Neural crest cell (in vitro differentiated cells): ENCODE data around the gene GNAQ. TPM values are rescaled to one million over a fixed set of nuclear protein-coding genes. Genes with fewer than 3 reads are reported as not detected.

Experiments
- DNase-seq: peaks from one replicate; pipeline ENCODE4 v3.0.0; 2021; ENCODE audit warnings: low read depth, mixed read lengths, low spot score
- H3K27ac Mint-ChIP-seq: one replicate; pipeline ENCODE4 v1.8.0; 2021; ENCODE audit warnings: mild to moderate bottlenecking, mixed read lengths; ENCODE audit not compliant: unreplicated experiment
- H3K27me3 Mint-ChIP-seq: 2 replicates; pipeline ENCODE4 v1.8.0; 2021; ENCODE audit warnings: low read depth, mild to moderate bottlenecking, mixed read lengths
- H3K36me3 Mint-ChIP-seq: 2 replicates; pipeline ENCODE4 v1.8.0; 2021; ENCODE audit warnings: low read depth, mild to moderate bottlenecking, mixed read lengths
- H3K4me1 Mint-ChIP-seq: 2 replicates; pipeline ENCODE4 v1.8.0; 2021; ENCODE audit warnings: mixed read lengths
- H3K4me3 Mint-ChIP-seq: one replicate; pipeline ENCODE4 v1.8.0; 2021; ENCODE audit warnings: mild to moderate bottlenecking, mixed read lengths
- H3K9me3 Mint-ChIP-seq: 2 replicates; pipeline ENCODE4 v1.8.0; 2021; ENCODE audit warnings: mixed read lengths
- CTCF ChIP-seq: fragments of 200-600 bp; sonication (generic); conservative IDR thresholded peaks from 2 replicates; pipeline ENCODE4 v1.5.0; 2021; ENCODE audit warnings: antibody characterized with exemption, mild to moderate bottlenecking
- total RNA-seq: library from RNA; stranded (reverse); gene quantifications from 2 replicates; pipeline ENCODE4 v1.2.1, GENCODE V29; 2021

The GNAQ gene
- total RNA-seq, 1 donor from 2014 or later, result 53.3 TPM

- peaks cover 15% of the 10 kb centered on the region for H3K36me3 Mint-ChIP-seq
- no peak overlapping the region for H3K27ac Mint-ChIP-seq
- H3K27me3 Mint-ChIP-seq, result no peaks in the 10 kb centered on the region
- H3K4me3 Mint-ChIP-seq, result no peak overlapping the region
- DNase-seq, result no peak
- peaks cover 13% of the 10 kb centered on the region for H3K4me1 Mint-ChIP-seq
- peak; percentile 22 for TF ChIP-seq CTCF
- H3K9me3 Mint-ChIP-seq, result no peaks in the 10 kb centered on the region
Observed at GRCh38 chr9:77793849-77794248, 237.8 kb downstream of the GNAQ start.

DNA sequence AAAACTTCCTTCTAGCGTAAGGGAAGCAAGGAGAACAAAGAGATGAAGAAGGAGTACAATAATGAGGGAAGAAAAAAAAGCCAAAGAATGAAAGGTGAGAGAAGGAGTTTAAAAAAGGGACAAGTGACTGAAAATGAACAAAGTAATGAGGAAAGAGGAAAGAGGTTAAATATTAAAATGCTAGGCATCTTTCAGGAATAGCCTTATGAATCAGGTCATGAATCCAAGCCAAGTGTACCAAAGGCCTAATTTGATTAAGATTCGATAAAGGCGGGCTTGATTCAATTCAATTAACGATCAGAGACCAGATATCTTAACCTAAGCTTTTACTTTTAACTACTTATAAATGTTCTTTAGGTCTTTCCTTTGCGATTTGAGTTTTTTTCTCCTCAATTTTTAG, 241.7 kb downstream of the GNAQ start:
- Mint-ChIP-seq H3K27ac (no peak overlapping the region), H3K27me3 (no peaks in the 10 kb centered on the region)

GRCh38 chr9:77785341-77785740, 246.3 kb downstream of the GNAQ start:
- Mint-ChIP-seq H3K4me1 (no peaks in the 10 kb centered on the region), H3K27me3 (no peaks in the 10 kb centered on the region), H3K9me3 (peaks cover 3% of the 10 kb centered on the region), H3K27ac (no peak overlapping the region), H3K4me3 (no peak overlapping the region), H3K36me3 (peaks cover 18% of the 10 kb centered on the region)
- DNase-seq, result no peak
- no peak for TF ChIP-seq CTCF

More for the DNA sequence above, 241.7 kb downstream of the GNAQ start:
- no peak overlapping the region for H3K4me3 Mint-ChIP-seq
- TF ChIP-seq CTCF, result no peak
- no peaks in the 10 kb centered on the region for H3K9me3 Mint-ChIP-seq
- peaks cover 10% of the 10 kb centered on the region for H3K4me1 Mint-ChIP-seq
- no peak for DNase-seq
- H3K36me3 Mint-ChIP-seq, result peaks cover 12% of the 10 kb centered on the region

DNA sequence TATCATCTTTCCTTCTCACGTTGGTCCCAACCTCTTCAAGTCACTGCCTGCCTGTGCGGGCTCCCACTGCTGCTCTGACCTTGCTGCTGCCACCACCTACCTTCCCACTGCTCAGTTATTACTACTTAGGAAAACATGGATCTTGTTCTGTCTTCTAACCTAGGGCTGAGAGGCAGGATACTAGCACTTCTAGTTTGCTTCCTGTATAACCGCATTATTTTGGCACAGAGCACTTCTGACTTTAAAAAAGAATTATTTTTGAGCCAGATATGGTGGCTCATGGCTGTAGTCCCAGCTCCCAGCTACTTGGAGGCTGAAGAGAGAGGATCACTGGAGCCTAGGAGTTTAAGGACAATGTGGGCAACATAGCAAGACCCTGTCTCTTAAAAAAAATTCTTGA, 248.1 kb downstream of the GNAQ start:
- DNase-seq, result no peak
- Mint-ChIP-seq H3K27me3 (no peaks in the 10 kb centered on the region), H3K36me3 (peaks cover 34% of the 10 kb centered on the region), H3K9me3 (peaks cover 13% of the 10 kb centered on the region), H3K27ac (no peak overlapping the region), H3K4me3 (no peak overlapping the region), H3K4me1 (no peaks in the 10 kb centered on the region)
- no peak for TF ChIP-seq CTCF

DNA sequence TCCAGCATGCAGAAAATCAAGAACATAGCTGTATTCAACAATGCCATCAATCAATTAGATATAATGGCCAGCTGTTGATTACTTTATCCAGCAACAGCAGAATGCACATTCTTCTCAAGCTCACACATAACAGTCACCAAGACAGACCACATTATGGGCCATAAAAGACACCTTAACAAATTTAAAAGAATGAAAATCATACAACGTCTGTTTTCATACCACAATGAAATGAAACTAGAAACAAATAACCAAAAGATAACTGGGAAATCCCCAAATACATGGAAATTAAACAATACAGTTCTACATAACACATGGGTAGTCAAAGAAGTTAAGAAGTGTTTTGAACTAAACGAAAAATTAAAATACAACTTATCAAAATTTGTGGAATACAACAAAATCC, 252.6 kb downstream of the GNAQ start:
- no peak for TF ChIP-seq CTCF
- no peak overlapping the region for H3K27ac Mint-ChIP-seq
- peaks cover 25% of the 10 kb centered on the region for H3K9me3 Mint-ChIP-seq
- peaks cover 49% of the 10 kb centered on the region for H3K36me3 Mint-ChIP-seq
- no peaks in the 10 kb centered on the region for H3K27me3 Mint-ChIP-seq
- H3K4me3 Mint-ChIP-seq, result no peak overlapping the region
- DNase-seq, result no peak
- no peaks in the 10 kb centered on the region for H3K4me1 Mint-ChIP-seq

GRCh38 chr9:77773381-77773780, 258.2 kb downstream of the GNAQ start:
- TF ChIP-seq CTCF, result no peak
- Mint-ChIP-seq H3K36me3 (peaks cover 24% of the 10 kb centered on the region), H3K9me3 (peaks cover 11% of the 10 kb centered on the region), H3K27me3 (no peaks in the 10 kb centered on the region), H3K4me1 (peaks cover 10% of the 10 kb centered on the region), H3K27ac (no peak overlapping the region), H3K4me3 (no peak overlapping the region)
- no peak for DNase-seq
